AG20443 (cell line): ENCODE results near the gene HMGA1.
"Not testable (repeated sequence)": the region's sequence is repeated elsewhere in the genome, so short reads cannot be mapped to it uniquely, and the experiment has no call there.

Experiments
- DNase-seq: peaks from one replicate; pipeline ENCODE4 v3.0.0; 2012; ENCODE audit warnings: low spot score, mixed read lengths

The HMGA1 gene

DNA sequence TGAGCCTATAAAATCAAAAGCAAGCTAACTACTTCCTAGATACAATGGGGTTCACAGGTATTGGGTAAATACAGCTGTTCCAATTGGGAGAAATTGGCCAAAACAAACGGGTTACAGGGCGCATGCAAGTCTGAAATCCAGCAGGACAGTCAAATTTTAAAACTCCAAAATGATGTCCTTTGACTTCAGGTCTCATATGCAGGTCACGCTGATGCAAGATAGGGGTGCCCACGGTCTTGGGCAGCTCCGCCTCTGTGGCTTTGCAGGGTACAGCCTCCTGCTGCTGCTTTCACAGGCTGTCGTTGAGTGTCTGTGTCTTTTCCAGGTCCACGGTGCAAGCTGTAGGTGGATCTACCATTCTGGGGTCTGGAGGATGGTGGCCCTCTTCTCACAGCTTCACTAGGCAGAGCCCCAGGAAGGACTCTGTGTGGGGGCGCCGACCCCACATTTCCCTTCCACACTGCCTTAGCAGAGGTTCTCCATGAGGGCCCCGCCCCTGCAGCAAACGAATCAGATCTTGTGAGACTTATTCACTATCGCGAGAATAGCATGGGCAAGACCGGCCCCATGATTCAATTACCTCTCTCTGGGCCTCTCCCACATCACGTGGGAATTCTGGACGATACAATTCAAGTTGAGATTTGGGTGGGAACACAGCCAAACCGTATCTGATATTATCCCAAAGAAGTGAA, 24.0 kb downstream of the HMGA1 start:
- DNase-seq: no peak

DNA sequence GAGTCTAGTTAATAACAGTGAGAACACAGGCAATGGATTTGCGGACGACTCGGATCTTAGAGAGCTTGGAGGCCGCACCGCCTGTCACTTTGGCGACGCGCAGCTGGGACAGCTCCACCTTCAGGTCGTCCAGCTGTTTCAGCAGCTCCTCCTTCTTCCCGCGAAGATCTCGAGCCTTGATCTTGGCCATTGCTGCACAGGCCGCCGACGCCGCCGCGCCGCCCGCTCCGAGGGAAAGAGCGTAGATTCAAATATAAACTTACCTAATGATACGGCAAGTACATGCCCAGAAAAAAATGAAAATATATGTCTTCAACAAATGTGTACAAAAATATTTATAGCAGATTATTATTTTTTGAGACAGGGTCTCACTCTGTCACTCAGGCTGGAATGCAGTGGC, 26.8 kb downstream of the HMGA1 start:
- DNase-seq: not testable (repeated sequence)

DNA sequence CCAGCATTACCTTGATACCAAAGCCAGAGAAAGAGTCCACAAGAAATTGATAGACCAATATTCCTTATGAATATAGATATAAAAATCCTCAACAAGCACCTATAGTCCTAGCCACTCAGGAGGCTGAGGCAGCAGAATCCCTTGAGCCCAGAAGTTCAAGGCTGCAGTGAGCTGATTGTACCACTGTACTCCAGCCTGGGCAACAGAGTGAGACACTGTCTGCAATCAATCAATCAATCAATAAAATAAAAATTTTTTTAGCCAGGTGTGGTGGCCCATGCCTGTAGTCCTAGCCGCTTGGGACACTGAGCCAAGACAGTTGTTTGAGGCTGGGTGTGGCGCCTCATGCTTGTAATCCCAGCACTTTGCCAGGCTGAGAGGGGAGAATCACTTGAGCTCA, 31.1 kb downstream of the HMGA1 start:
- no peak for DNase-seq

- DNase-seq: not testable (repeated sequence)
These were observed 32.5 kb downstream of the HMGA1 start for GRCh38 chr6:34269132-34269531.

DNA sequence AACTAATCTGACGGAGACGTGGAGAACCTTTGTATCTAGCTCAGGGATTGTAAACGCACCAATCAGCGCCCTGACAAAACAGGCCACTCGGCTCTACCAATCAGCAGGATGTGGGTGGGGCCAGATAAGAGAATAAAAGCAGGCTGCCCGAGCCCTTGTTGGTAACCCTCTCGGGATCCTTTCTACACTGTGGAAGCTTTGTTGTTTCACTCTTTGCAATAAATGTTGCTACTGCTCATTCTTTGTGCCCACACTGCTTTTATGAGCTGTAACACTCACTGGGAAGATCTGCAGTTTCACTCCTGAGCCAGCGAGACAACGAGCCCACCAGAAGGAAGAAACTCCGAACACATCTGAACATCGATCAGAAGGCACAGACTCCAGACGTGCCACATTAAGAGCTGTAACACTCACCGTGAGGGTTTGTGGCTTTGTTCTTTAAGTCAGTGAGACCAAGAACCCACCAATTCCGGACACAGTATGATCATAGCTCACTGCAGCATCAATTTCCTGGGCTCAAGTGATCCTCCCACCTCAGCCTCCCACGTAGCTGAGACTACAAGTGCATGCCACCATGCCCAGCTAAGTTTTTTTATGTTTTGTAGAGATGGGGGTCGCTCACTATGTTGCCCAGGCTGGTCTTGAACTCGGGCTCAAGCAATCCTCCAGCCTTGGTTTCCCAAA, 33.1 kb downstream of the HMGA1 start:
- DNase-seq: not testable (repeated sequence)

- peak; percentile 11 for DNase-seq
These were observed 35.6 kb downstream of the HMGA1 start for GRCh38 chr6:34272013-34272926.

- DNase-seq: peak; percentile 24
These were observed 36.7 kb downstream of the HMGA1 start for GRCh38 chr6:34273242-34273805.

GRCh38 chr6:34274129-34274528, 37.5 kb downstream of the HMGA1 start:
- no peak for DNase-seq

DNA sequence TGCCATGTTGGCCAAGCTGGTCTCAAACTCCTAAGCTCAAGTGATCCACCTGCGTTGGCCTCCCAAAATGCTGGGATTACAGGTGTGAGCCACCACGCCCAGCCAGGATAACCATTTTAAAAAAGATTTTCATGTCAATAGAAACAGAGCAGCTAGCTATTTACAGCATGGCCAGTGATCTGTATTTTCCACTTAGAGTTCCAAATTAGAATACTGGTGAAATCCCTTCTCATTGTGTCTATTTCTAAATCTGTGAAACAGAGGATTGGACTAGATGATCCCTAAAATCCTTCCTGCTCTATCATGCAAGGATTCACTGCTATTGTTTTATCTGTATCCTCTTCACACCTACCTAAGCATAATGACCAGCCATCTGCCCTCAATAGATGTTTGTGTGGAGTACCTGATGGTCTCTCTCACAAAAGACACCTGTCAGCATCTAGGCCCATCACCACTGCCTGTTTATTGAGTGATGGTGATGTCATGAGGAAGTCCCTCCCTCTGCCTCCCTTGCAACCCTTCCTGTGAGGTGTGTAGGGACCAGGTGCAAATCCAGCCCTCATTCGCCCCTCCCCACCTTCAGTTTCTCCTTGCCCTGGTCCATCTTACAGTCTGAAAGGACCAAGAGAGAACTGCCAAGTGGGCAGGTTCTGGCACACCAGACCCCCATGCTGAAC, 38.6 kb downstream of the HMGA1 start:
- no peak for DNase-seq

DNA sequence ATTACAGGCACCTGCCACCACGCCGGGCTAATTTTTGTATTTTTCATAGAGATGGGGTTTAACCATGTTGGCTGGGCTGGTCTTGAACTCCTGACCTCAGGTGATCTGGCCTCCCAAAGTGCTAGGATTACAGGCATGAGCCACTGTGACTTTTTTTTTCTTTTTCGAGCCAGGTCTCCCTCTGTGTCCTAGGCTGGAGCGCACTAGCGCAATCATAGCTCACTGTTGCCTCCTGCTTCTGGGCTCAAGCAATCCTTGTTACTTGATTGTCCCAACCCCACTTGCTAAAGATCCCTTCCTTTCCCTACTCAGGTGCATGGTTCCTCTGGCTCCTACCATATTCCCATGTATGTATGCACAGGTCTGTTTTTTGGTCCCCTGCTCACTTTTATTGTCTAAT, 39.5 kb downstream of the HMGA1 start:
- DNase-seq: no peak

DNA sequence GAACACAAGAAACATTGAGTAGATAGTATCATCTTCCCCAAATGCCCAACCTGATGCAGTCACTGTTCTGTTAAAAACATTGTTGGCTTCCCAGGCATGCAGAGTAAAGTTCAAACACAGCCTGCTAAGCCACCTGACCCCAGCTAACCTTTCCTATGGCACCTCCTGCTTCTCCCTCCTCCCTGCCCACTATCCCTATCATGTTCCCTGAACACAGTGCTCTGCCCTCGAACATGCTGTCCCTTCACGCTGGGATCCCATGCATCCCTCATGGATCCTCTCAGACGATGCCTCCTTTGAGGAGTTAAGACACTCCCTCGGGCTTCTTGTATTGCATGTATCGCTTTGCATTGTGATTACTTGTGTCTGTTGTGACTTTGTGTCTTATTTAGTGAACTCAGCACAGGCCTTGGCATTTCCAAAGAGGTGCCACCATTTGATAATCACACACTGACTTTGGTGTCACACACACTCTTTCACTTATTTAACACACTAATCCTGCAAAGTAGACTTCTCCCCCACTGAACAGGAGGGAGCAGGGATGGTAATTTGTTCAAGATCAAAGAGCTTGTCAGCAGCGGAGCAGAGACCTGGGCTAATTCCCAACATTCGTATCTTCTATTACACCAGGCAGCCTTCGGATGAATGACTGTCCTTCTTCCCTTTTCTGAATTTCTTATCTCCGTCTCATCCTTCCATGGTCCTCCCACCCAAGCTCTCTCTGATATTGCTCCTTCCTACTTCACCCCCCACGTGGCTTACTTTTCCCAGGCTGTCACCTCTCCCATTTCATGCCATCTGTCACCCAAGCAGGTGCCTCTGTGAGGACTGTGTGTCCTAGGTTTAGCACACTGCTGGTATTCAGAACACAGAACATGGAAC, 40.4 kb downstream of the HMGA1 start:
- DNase-seq: no peak

GRCh38 chr6:34277763-34278112, 41.1 kb downstream of the HMGA1 start:
- DNase-seq: no peak

DNA sequence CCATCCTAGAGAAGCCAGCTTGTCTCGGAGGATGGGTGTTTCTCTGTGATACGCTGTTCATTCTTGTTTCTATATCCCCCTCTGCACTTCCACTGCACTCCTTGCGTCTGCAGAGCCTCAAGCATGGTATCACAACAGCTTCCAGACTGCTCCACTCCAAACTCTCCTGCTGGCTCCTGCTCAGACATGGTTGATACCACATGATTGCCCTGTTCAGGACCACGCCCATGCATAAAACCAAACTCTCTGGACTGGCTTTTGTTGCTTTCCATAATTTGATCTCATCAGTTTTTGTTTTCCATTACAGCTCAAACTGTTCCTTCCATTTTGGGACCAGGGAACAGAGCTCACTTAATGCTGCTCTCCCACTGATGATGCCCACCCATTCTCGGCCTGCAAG, 42.2 kb downstream of the HMGA1 start:
- DNase-seq: no peak

GRCh38 chr6:34280216-34280615, 43.5 kb downstream of the HMGA1 start:
- DNase-seq: no peak

DNA sequence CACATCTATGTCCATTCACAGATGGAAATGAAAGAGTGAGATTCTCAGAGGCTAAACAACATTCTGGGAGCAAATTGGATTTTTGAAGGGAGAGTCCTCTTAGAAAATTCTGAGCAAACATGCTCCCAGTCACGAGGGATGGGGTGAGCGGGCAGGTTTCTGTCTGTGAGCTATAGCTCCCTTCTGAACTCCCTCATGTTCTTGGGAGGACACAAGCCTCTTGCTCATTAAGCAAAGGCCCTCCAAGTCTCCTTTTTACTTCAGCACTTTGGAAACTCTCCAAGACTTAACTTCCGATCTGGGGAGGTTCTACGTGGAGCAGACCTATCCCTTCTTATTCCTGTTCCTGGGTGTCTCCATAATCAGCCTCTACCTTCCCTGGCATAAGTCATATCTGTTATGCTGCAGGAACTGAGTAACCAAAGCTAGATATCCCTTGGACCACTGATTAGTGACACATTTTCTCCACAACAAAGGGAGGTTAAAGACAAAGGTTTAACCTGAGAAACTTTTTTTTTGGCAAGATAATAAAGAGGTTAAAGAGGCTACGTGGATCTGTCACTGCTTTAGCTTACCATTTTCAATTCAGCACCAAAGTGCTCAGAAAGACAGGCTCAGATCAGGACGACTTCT, 45.1 kb downstream of the HMGA1 start:
- DNase-seq: no peak

DNA sequence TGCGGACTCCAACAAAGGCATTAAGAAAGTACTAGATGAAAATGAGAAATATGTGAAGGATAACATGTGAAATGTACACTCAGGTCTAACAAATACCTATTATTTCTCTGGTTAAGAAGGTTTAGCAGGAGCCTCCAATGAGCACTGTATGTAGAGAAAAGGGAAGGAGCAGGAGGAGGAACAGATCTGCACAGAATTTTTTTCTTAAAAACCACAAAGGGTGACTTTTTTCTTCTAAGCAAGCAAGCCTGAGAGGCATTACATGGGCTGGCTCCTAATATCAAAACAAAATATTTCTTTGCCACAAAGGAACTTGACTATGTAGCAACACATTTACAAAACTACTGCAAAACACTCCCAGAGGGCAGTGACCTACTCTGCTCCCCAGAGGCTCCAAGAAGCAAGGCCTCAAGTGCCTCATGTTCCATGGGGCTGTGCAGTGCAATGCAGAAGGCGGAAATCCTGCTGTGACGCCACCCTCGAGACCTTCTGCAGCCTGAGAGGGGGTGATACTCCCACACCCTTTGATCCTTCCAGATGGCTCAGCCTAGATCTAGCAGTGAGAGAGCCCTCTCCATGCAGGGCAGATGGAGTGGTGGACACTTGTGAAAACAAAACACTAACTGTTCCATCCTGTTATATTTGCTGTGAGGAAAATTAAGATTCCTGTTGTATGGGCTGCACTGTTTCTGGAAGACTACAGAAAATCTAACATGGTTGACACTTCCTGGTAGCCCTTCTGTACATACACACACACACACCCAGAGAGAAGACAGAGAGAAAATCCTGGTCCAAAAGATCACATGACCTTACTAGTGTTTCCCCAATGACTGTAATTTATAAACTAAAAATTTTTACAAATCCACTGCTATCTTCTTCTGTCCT, 48.1 kb downstream of the HMGA1 start:
- DNase-seq: peak; percentile 81

GRCh38 chr6:34285448-34286164, 48.9 kb downstream of the HMGA1 start:
- DNase-seq: no peak

DNA sequence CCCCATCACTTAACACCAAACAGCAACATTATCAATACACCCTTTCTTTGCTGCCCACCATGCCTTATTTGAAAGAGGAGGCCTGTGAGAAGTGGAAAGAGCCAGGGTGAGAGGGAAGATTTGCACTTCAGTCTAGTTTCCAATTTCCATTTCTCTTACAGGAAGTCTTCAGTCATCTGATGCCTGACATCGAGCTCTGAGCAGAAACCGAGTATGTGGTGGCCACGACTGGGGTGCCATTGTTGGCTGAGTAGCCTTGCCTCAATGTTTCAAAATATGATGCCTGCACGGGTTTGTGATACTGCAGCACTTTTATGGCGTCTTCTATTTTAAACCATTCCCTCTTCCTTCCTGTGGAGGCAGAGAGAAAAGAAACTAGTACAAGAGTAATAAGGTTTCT, 51.9 kb downstream of the HMGA1 start:
- no peak for DNase-seq

GRCh38 chr6:34289137-34289536, 52.5 kb downstream of the HMGA1 start:
- no peak for DNase-seq
